ENCODE results near the gene ARHGAP18. TPM values are rescaled to one million over a fixed set of nuclear protein-coding genes. Genes with fewer than 3 reads are reported as not detected.
"Not testable (repeated sequence)": the region's sequence is repeated elsewhere in the genome, so short reads cannot be mapped to it uniquely, and the experiment has no call there.

ARHGAP18 gene
- total RNA-seq, 1 donor from 2014 or later: 5.7 TPM

- not testable (repeated sequence) for ATAC-seq, DNase-seq
- intact Hi-C loops (cut with micrococcal nuclease): loop anchor here (5.0 kb wide), 1 partner anchor 77 kb away; no protein-coding TSS in a partner anchor
These were observed 135.4 kb downstream of the ARHGAP18 start for GRCh38 chr6:129574605-129575004.

- ATAC-seq; DNase-seq; intact Hi-C loops (cut with micrococcal nuclease): not testable (repeated sequence)
These were observed 139.0 kb downstream of the ARHGAP18 start for GRCh38 chr6:129570929-129571328.

DNA sequence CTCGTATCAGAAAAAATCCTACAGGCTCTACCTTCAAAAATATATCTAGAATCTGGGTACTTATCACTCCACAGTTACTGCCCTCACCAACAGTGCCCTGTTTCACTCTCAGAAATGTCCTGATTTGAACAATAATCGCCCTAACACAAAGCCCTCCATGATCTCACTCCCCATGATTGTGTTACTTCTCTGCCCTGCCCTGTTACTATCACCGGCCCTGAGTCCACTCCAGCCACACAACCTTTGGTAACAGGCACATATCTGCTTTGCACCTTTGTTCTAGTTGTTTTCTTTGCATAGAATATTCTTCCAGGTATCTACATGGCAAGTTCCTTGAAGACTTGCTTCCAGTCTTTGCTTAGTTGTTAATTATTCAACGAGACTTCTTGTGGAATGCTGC lies 142.0 kb downstream of the ARHGAP18 start:
- DNase-seq: no peak
- intact Hi-C loops (cut with micrococcal nuclease): no loop called here
- ATAC-seq: no peak

GRCh38 chr6:129567374-129567773 lies 142.6 kb downstream of the ARHGAP18 start:
- ATAC-seq: no peak
- intact Hi-C loops (cut with micrococcal nuclease): no loop called here
- DNase-seq: peak; percentile 41

GRCh38 chr6:129565811-129566210 lies 144.2 kb downstream of the ARHGAP18 start:
- DNase-seq (no peak), ATAC-seq (no peak)
- intact Hi-C loops (cut with micrococcal nuclease): no loop called here

GRCh38 chr6:129565366-129565765 lies 144.6 kb downstream of the ARHGAP18 start:
- DNase-seq (no peak), ATAC-seq (no peak)
- intact Hi-C loops (cut with micrococcal nuclease): no loop called here

DNA sequence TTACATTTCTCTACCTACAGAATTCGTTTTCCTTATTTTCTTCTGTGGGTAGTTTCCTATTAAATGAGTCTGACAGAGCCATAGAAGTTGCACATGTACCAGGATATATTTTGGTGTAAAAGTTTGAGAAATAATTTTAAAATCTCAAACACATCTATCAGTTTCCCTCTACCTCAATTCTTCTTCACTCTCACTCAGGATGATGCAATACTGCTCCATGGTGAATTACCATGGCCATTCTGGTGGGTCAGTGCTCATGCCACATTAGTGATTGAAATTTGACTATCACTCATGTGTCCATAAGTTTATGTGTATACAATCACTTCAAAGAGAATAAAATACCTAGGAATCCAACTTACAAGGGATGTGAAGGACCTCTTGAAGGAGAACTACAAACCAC lies 151.7 kb downstream of the ARHGAP18 start:
- intact Hi-C loops (cut with micrococcal nuclease): no loop called here
- ATAC-seq: no peak
- DNase-seq: no peak

- intact Hi-C loops (cut with micrococcal nuclease): no loop called here
These were observed 154.7 kb downstream of the ARHGAP18 start for GRCh38 chr6:129555206-129555832.

GRCh38 chr6:129552413-129552812 lies 157.6 kb downstream of the ARHGAP18 start:
- DNase-seq (no peak), ATAC-seq (no peak)
- intact Hi-C loops (cut with micrococcal nuclease): no loop called here

More at GRCh38 chr6:129555206-129555832, 154.7 kb downstream of the ARHGAP18 start:
- DNase-seq (no peak), ATAC-seq (no peak)

- DNase-seq (no peak), ATAC-seq (no peak)
- intact Hi-C loops (cut with micrococcal nuclease): no loop called here
These were observed 158.5 kb downstream of the ARHGAP18 start for GRCh38 chr6:129551486-129551885.

- intact Hi-C loops (cut with micrococcal nuclease): no loop called here
- no peak for ATAC-seq
- DNase-seq: no peak
These were observed 163.3 kb downstream of the ARHGAP18 start for GRCh38 chr6:129546702-129547101.

DNA sequence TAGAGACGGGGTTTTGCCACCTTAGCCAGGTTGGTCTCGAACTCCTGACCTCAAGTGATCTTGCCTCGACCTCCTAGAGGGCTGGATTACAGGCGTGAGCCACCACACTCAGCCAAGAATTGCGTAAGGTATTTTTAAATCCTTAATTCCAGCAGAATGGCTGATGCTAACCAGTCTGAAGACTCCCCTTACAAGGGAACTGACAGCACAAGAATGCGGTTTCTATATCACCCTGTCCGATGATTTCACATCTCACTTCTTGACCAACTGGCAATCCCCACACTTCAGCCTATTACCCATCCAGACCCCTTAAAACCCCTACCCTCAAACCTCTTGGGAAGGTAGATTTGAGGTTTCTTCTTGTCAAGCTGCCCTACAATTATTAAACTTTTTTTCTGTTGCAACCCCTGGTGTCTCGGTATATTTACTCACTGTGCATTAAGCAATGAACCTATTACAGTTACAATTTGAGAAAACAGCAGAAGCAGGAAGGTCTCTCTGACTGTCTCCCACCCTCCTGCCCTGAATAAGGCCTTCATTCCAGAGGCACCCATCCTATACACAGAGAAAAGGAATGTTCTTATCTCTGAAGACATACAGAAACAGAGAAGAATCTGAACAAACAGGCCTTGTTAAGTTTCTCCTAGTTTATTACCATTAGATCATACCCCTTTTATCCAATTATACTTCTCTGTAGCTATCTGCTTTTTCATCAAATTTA lies 164.9 kb downstream of the ARHGAP18 start:
- ATAC-seq: no peak
- intact Hi-C loops (cut with micrococcal nuclease): no loop called here
- no peak for DNase-seq

DNA sequence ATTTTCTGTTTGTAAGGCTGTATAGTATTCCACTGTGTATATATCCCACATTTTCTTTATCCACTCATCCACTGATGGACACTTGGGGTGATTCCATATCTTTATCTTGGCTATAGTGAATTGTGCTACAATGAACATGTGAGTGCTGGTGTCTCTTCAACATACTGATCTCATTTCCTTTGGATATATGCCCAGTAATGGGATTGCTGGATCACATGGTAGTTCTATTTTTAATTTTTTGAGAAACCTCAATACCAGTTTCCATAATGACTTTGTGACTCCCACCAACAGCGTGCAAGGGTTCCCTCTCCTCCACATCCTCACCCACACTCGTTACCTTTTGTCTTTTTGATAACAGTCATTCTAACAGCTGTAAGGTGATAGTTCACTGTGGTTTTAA lies 166.0 kb downstream of the ARHGAP18 start:
- intact Hi-C loops (cut with micrococcal nuclease): no loop called here
- no peak for ATAC-seq

GRCh38 chr6:129542705-129543104 lies 167.3 kb downstream of the ARHGAP18 start:
- intact Hi-C loops (cut with micrococcal nuclease): no loop called here
- ATAC-seq (no peak), DNase-seq (no peak)

More for the DNA sequence above, 166.0 kb downstream of the ARHGAP18 start:
- DNase-seq: no peak

DNA sequence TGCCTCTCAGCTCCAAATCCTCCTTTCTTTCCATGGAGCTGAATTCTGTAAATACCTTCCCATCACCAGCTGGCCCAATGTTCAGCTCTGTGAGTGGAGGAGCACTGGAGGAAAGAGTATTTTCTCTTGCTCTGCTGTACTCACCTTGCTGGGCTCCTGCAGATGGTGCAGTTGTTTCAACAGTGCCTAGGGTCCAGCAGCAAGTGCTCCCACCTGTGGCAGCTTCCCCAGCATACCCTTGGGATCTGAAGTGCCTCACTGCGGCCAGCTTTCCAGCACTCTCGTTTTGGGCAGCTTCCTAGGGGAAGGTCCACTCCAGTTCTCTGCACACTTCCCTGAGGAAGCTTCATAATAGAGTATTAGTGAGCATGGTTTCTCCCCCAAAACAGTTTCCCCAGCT lies 170.9 kb downstream of the ARHGAP18 start:
- intact Hi-C loops (cut with micrococcal nuclease): no loop called here
- ATAC-seq (no peak), DNase-seq (no peak)

- intact Hi-C loops (cut with micrococcal nuclease): no loop called here
These were observed 173.7 kb downstream of the ARHGAP18 start for GRCh38 chr6:129536271-129536670.

DNA sequence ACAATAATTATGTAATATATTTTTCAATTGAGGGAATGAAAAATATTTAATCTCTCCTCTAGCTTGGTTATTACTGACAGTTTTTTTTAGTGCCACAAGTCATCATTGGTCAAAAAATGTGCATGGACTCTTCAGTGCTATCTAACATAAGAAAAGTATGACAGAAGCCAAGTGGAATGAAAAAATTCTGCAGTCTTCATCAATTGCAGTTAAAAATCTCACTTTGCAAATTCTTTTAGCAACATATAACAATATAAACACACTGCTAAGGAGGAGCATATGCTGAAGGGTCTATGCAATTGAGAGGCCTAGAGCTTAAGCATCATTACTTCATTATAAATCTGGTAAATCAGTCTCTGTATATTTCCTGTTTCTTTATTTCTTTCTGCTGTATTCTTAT lies 175.1 kb downstream of the ARHGAP18 start:
- no peak for DNase-seq
- ATAC-seq: no peak
- intact Hi-C loops (cut with micrococcal nuclease): no loop called here

More at GRCh38 chr6:129536271-129536670, 173.7 kb downstream of the ARHGAP18 start:
- DNase-seq: no peak
- ATAC-seq: no peak
